HepG2 (cell line): ENCODE data around the gene SH2D3C. TPM values are rescaled to one million over a fixed set of nuclear protein-coding genes. Genes with fewer than 3 reads are reported as not detected.
A peak's percentile ranks its signal among the peaks of the same experiment; 100 is the strongest.

ENCODE experiments used
- ATAC-seq: fragments of 200-7000 bp; cut with Tn5 transposase; 3 replicates; pipeline ENCODE4 v1.9.1; 2020; ENCODE audit warnings: mild to moderate bottlenecking, moderate library complexity
- BruUV-seq: library from RNA; stranded (reverse); fragments of 400-500 nt; replicated peaks from 2 replicates; lab custom pipeline; 2021; lab: Mats Ljungman, UMichigan
- CTCF ChIA-PET: fragments of 300-600 bp; formaldehyde crosslinking; extraction: SDS; loops from one replicate; lab custom pipeline; 2021; ENCODE audit warnings: low total read pairs, inconsistent platforms, low intra/inter-chr PET ratio; lab: Yijun Ruan, JAX
- POLR2A ChIA-PET: fragments of 350-600 bp; sonication (Branson Sonifier 250); formaldehyde crosslinking; loops from one replicate; lab custom pipeline; 2020; ENCODE audit warnings: antibody characterized with exemption, inconsistent platforms; lab: Yijun Ruan, JAX
- DNase-seq: peaks from one replicate; pipeline ENCODE4 v3.0.0-alpha.2; 2015; ENCODE audit warnings: low spot score
- FAIRE-seq: peaks from 3 replicates; lab custom pipeline; 2011; peaks lifted over from hg19 to GRCh38; lab: Jason Lieb, UNC
- H2AFZ ChIP-seq: one replicate; pipeline ENCODE4 v1.6.1; 2011; ENCODE audit warnings: low read length, inconsistent platforms
- H3K27ac ChIP-seq: fragments of 300-600 bp; 3 replicates; pipeline ENCODE4 v1.8.0; 2011; ENCODE audit warnings: mixed run types, mild to moderate bottlenecking, mixed read lengths, low read length, inconsistent platforms; ENCODE audit not compliant: insufficient read depth; ENCODE audit errors: extremely low read length
- H3K27me3 ChIP-seq, 2 experiments: fragments of 200-600 bp in 1 of 2; 2 replicates in 1 of 2; 3 replicates in 1 of 2; pipeline versions ENCODE4 v1.6.0 to v1.8.0; 2011; ENCODE audit warnings: low read length in 2 of 2, mild to moderate bottlenecking in 2 of 2, moderate library complexity in 2 of 2, inconsistent platforms in 1 of 2; ENCODE audit not compliant: insufficient read depth in 2 of 2, control insufficient read depth in 1 of 2
- H3K36me3 ChIP-seq, 2 experiments: fragments of 200-600 bp in 1 of 2; replicated peaks in 1 of 2; 2 replicates in 1 of 2; 3 replicates in 1 of 2; pipeline versions ENCODE4 v1.5.1 to v1.8.0; 2011; ENCODE audit warnings: low read length in 2 of 2, inconsistent platforms in 1 of 2; ENCODE audit not compliant: insufficient read depth in 2 of 2, control insufficient read depth in 1 of 2
- H3K4me1 ChIP-seq: 2 replicates; pipeline ENCODE4 v1.5.1; 2012; ENCODE audit warnings: low read length, inconsistent platforms; ENCODE audit not compliant: insufficient read depth
- H3K4me2 ChIP-seq: 2 replicates; pipeline ENCODE4 v1.6.0; 2011; ENCODE audit warnings: low read depth, low read length, inconsistent platforms
- H3K4me3 ChIP-seq, 3 experiments: fragments of 200-600 bp in 1 of 3; sonication (generic), shearing (Covaris generic) in 1 of 3; replicated peaks in 1 of 3; 2 replicates each; pipeline ENCODE4 v1.5.1; 2011 to 2016; ENCODE audit warnings: low read length in 3 of 3, inconsistent platforms in 2 of 3, low read depth in 2 of 3, mild to moderate bottlenecking in 2 of 3, control low read depth in 1 of 3, mixed read lengths in 1 of 3; ENCODE audit not compliant: insufficient read depth in 1 of 3
- H3K79me2 ChIP-seq: one replicate; pipeline ENCODE4 v1.6.1; 2011; ENCODE audit warnings: low read length, inconsistent platforms; ENCODE audit not compliant: insufficient read depth
- H3K9ac ChIP-seq: 2 replicates; pipeline ENCODE4 v1.6.0; 2011; ENCODE audit warnings: mild to moderate bottlenecking, low read depth, low read length, inconsistent platforms; ENCODE audit not compliant: insufficient read depth
- H3K9me3 ChIP-seq: 2 replicates; pipeline ENCODE4 v1.5.1; 2012; ENCODE audit warnings: mild to moderate bottlenecking, low read length
- H4K20me1 ChIP-seq: 2 replicates; pipeline ENCODE4 v1.6.0; 2011; ENCODE audit warnings: inconsistent platforms, mild to moderate bottlenecking, low read length, moderate library complexity; ENCODE audit not compliant: insufficient read depth
- ARHGAP35 ChIP-seq: sonication (generic); formaldehyde crosslinking; IDR thresholded peaks from 2 replicates; pipeline ENCODE4 v1.9.0; 2022; ENCODE audit warnings: mild to moderate bottlenecking, inconsistent platforms, moderate library complexity, missing genetic modification reagents, borderline replicate concordance
- CBX5 ChIP-seq: sonication (generic); formaldehyde crosslinking; IDR thresholded peaks from 2 replicates; pipeline ENCODE4 v1.4.0; 2020; ENCODE audit warnings: missing genetic modification reagents, borderline replicate concordance
- ETV6 ChIP-seq: sonication (generic); formaldehyde crosslinking; conservative IDR thresholded peaks from 2 replicates; pipeline ENCODE4 v1.4.0; 2020; ENCODE audit warnings: missing genetic modification reagents
- FOXA3 ChIP-seq: IDR thresholded peaks from 2 replicates; pipeline ENCODE4 v1.6.1; 2016; ENCODE audit warnings: missing genetic modification reagents, missing compliant biosample characterization
- FOXC1 ChIP-seq: sonication (generic); formaldehyde crosslinking; IDR thresholded peaks from 2 replicates; pipeline ENCODE4 v1.8.0; 2022; ENCODE audit warnings: mild to moderate bottlenecking, missing genetic modification reagents, borderline replicate concordance
- HCFC1 ChIP-seq: fragments of 150-350 bp; IDR thresholded peaks from 2 replicates; pipeline ENCODE4 v1.6.1; 2014; ENCODE audit warnings: low read depth, low read length
- KDM2A ChIP-seq: sonication (generic); formaldehyde crosslinking; IDR thresholded peaks from 2 replicates; pipeline ENCODE4 v1.4.0; 2020; ENCODE audit warnings: low read depth, missing genetic modification reagents, borderline replicate concordance
- KLF13 ChIP-seq: sonication (generic); formaldehyde crosslinking; IDR thresholded peaks from 2 replicates; pipeline ENCODE4 v1.4.0; 2020; ENCODE audit warnings: mild to moderate bottlenecking, missing genetic modification reagents
- KMT2B ChIP-seq: IDR thresholded peaks from 2 replicates; pipeline ENCODE4 v1.6.1; 2016; ENCODE audit warnings: missing genetic modification reagents, missing compliant biosample characterization
- MAFF ChIP-seq: IDR thresholded peaks from 2 replicates; pipeline ENCODE4 v1.6.1; 2011; ENCODE audit warnings: low read depth, low read length, improper control_type of control experiment
- MYC ChIP-seq: sonication (generic); formaldehyde crosslinking; IDR thresholded peaks from 2 replicates; pipeline ENCODE4 v1.9.0; 2021; ENCODE audit warnings: missing genetic modification reagents, borderline replicate concordance
- NFATC3 ChIP-seq: sonication (generic); formaldehyde crosslinking; IDR thresholded peaks from 2 replicates; pipeline ENCODE4 v1.5.1; 2020; ENCODE audit warnings: mild to moderate bottlenecking, missing genetic modification reagents
- RXRA ChIP-seq: sonication (generic); formaldehyde crosslinking; IDR thresholded peaks from 2 replicates; pipeline ENCODE4 v1.5.1; 2020; ENCODE audit warnings: missing genetic modification reagents
- ZBTB38 ChIP-seq: sonication (generic); formaldehyde crosslinking; IDR thresholded peaks from 2 replicates; pipeline ENCODE4 v1.5.1; 2020; ENCODE audit warnings: mild to moderate bottlenecking, missing genetic modification reagents
- ZBTB7A ChIP-seq: sonication (generic); formaldehyde crosslinking; IDR thresholded peaks from 2 replicates; pipeline ENCODE4 v1.8.0; 2022; ENCODE audit warnings: mild to moderate bottlenecking, missing genetic modification reagents
- ZKSCAN5 ChIP-seq: sonication (generic); formaldehyde crosslinking; IDR thresholded peaks from 2 replicates; pipeline ENCODE4 v1.5.1; 2020; ENCODE audit warnings: mild to moderate bottlenecking, missing genetic modification reagents
- ZNF136 ChIP-seq: sonication (generic); formaldehyde crosslinking; IDR thresholded peaks from 2 replicates; pipeline ENCODE4 v1.8.1; 2022; ENCODE audit warnings: low read depth, mild to moderate bottlenecking, moderate library complexity, missing genetic modification reagents
- ZNF350 ChIP-seq: sonication (generic); formaldehyde crosslinking; IDR thresholded peaks from 2 replicates; pipeline ENCODE4 v1.4.0; 2020; ENCODE audit warnings: mild to moderate bottlenecking, low read depth, missing genetic modification reagents, borderline replicate concordance
- ZNF747 ChIP-seq: sonication (generic); formaldehyde crosslinking; IDR thresholded peaks from 2 replicates; pipeline ENCODE4 v1.8.1; 2023; ENCODE audit warnings: missing genetic modification reagents, mild to moderate bottlenecking, borderline replicate concordance
- ZNF75D ChIP-seq: sonication (generic); formaldehyde crosslinking; IDR thresholded peaks from 2 replicates; pipeline ENCODE4 v1.8.1; 2023; ENCODE audit warnings: missing genetic modification reagents, mild to moderate bottlenecking, borderline replicate concordance
- ZNF782 ChIP-seq: sonication (generic); formaldehyde crosslinking; IDR thresholded peaks from 2 replicates; pipeline ENCODE4 v1.4.0; 2020; ENCODE audit warnings: missing genetic modification reagents, mild to moderate bottlenecking, borderline replicate concordance
- ZNF891 ChIP-seq: sonication (generic); formaldehyde crosslinking; IDR thresholded peaks from 2 replicates; pipeline ENCODE4 v1.5.0; 2020; ENCODE audit warnings: mild to moderate bottlenecking, missing genetic modification reagents
- WGBS: methylation state at CpG from one replicate; pipeline ENCODE4 v1.1.6; 2017; ENCODE audit warnings: low lambda C conversion rate; 5-methylcytosine and 5-hydroxymethylcytosine counted together
- in situ Hi-C: cut with HindIII; loops from 2 replicates; pipeline ENCODE4 v1.10.0; 2017; ENCODE audit warnings: low pct_unique_long_range_greater_than_20kb; ENCODE audit not compliant: extremely low pct_ligation_motif_present
- intact Hi-C: fragments of 100-400 bp; cut with micrococcal nuclease; formaldehyde crosslinking; loops from one replicate; pipeline ENCODE4 v1.10.0; 2022; ENCODE audit not compliant: unreplicated experiment
- polyA plus RNA-seq, 8 experiments: library from polyadenylated mRNA; depleted of rRNA in 3 of 8; stranded (reverse) in 7 of 8; unstranded in 1 of 8; fragments of >200 nt; fragmentation: Illumina TruSeq in 4 of 8; extraction: Trizol in 4 of 8; gene quantifications; 2 replicates each; pipeline versions ENCODE4 v1.2.1 to v1.2.3, GENCODE V29; 2011 to 2016; ENCODE audit warnings: low read depth in 4 of 8, missing spikeins in 1 of 8, mixed read lengths in 1 of 8; ENCODE audit not compliant: insufficient read depth in 1 of 8
- total RNA-seq, 5 experiments: library from RNA; depleted of rRNA; stranded (reverse); fragments of >200 nt; fragmentation: Illumina TruSeq; extraction: Trizol; gene quantifications; 2 replicates each; pipeline ENCODE4 v1.2.3, GENCODE V29; 2016; ENCODE audit warnings: low read depth in 1 of 5
- TF ChIP-seq, protein P1 (sequence below): sonication (generic); formaldehyde crosslinking; IDR thresholded peaks from 2 replicates; pipeline ENCODE4 v1.5.0; 2020; ENCODE audit warnings: mild to moderate bottlenecking, missing genetic modification reagents

SH2D3C gene
- total and polyA plus RNA-seq, 2 of the 13 experiments (the other 11 are each of a cell fraction or from before 2014, with no cell fraction given), result not detected

DNA sequence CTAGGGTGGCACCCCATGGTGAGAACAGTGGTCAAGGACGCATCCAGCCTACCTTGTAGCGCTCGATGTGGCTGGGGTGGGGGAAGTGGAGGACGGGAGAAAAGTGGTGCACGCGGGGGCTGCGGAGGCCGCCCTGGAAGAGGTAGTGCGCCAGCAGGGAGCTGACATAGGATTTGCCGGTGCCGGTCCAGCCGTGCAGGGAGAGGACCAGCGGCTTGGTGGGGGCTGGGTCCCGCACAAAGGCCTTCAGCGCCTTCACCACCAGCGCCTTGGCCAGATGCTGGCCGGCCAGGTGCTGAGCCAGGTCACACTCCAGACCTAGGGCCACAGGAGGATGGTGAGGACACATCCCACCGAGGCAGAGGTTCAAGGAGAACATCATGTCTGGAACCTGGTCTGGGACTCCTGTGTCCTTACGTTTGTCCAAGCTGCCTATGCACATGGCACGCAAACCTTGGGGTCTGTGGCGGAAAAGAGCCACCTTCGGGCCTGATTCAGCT is 44.2 kb downstream of the SH2D3C start:
- no TSS peak for BruUV-seq
- Histone ChIP-seq H3K79me2 (no peaks in the 10 kb centered on the region), H3K4me1 (peaks cover 31% of the 10 kb centered on the region), H3K4me3 (peak overlapping the region; percentile 57 to 77 (median 74); a peak in 5 of 6 replicates), H3K27me3 (peaks cover 4 to 14% of the 10 kb centered on the region in 2 experiments; a peak in 3 of 5 replicates), H3K27ac (peak overlapping the region; percentile 71), H4K20me1 (no peaks in the 10 kb centered on the region), H3K9ac (peak overlapping the region; percentile 76), H3K4me2 (peak overlapping the region; percentile 73), H3K9me3 (no peaks in the 10 kb centered on the region), H3K36me3 (no peaks in the 10 kb centered on the region), H2AFZ (no peak overlapping the region)
- CTCF ChIA-PET, result interaction anchor here (1.9 to 3.9 kb wide), 2 partner anchors 51 to 144 kb away, joined by 10 to 33 read pairs; partner anchors contain the start of gene CDK9
- WGBS, result 93% methylated on average over 5 of the region's 22 CpGs
- ATAC-seq (no peak), FAIRE-seq (peak; percentile 49), DNase-seq (no peak)
- POLR2A ChIA-PET, result interaction anchor here (0.8 to 1.5 kb wide), 12 partner anchors 18 to 283 kb away, joined by 3 to 11 read pairs (median 5); partner anchors contain the start of genes CDK9, LRSAM1, PTRH1 and RPL12
- intact Hi-C loops, result loop anchor here (1.0 to 2.0 kb wide), 2 partner anchors 69 to 144 kb away; partner anchors contain the start of gene FPGS
- in situ Hi-C loops, result loop anchor here (10.0 kb wide), 1 partner anchor 229 kb away; no protein-coding TSS in a partner anchor
- TF ChIP-seq MYC (0 out of 2 replicates have a peak, but pooled peaks have one; percentile 4), ZNF891 (CRISPR knock-in tag) (peak; percentile 77; the same call in 1 of the 2 replicates), KLF13 (CRISPR knock-in tag) (peak; percentile 51; the same call in 1 of the 2 replicates), ZNF75D (CRISPR knock-in tag) (no peak), KDM2A (CRISPR knock-in tag) (0 out of 2 replicates have a peak, but pooled peaks have one; percentile 34), ZKSCAN5 (CRISPR knock-in tag) (no peak), KMT2B (0 out of 2 replicates have a peak, but pooled peaks have one; percentile 24), ZNF136 (peak; percentile 63; the same call in 1 of the 2 replicates), ZBTB38 (CRISPR knock-in tag) (peak; percentile 65; the same call in 1 of the 2 replicates), ETV6 (no peak), MAFF (no peak), ZBTB7A (CRISPR knock-in tag) (no peak), NFATC3 (CRISPR knock-in tag) (0 out of 2 replicates have a peak, but pooled peaks have one; percentile 32), RXRA (CRISPR knock-in tag) (peak; percentile 42), ARHGAP35 (no peak), FOXA3 (CRISPR knock-in tag) (no peak), ZNF350 (CRISPR knock-in tag) (peak; percentile 12; the same call in 1 of the 2 replicates), CBX5 (CRISPR knock-in tag) (peak; percentile 31; the same call in 1 of the 2 replicates), FOXC1 (CRISPR knock-in tag) (0 out of 2 replicates have a peak, but pooled peaks have one; percentile 14), HCFC1 (peak; percentile 22; the same call in 1 of the 2 replicates), ZNF747 (CRISPR knock-in tag) (peak; percentile 12; the same call in 1 of the 2 replicates), ZNF782 (CRISPR knock-in tag) (no peak)
- TF ChIP-seq, protein P1, sequence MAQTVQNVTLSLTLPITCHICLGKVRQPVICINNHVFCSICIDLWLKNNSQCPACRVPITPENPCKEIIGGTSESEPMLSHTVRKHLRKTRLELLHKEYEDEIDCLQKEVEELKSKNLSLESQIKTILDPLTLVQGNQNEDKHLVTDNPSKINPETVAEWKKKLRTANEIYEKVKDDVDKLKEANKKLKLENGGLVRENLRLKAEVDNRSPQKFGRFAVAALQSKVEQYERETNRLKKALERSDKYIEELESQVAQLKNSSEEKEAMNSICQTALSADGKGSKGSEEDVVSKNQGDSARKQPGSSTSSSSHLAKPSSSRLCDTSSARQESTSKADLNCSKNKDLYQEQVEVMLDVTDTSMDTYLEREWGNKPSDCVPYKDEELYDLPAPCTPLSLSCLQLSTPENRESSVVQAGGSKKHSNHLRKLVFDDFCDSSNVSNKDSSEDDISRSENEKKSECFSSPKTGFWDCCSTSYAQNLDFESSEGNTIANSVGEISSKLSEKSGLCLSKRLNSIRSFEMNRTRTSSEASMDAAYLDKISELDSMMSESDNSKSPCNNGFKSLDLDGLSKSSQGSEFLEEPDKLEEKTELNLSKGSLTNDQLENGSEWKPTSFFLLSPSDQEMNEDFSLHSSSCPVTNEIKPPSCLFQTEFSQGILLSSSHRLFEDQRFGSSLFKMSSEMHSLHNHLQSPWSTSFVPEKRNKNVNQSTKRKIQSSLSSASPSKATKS, result no peak
